WTC11 (cell line): ENCODE results near the gene CARS1. TPM values are rescaled to one million over a fixed set of nuclear protein-coding genes. Genes with fewer than 3 reads are reported as not detected.

Experiments used
- ATAC-seq: fragments of 200-7000 bp; cut with Tn5 transposase; 2 replicates; pipeline ENCODE4 v1.10.0; 2021; ENCODE audit warnings: mild to moderate bottlenecking, moderate library complexity
- CTCF ChIA-PET: fragments of 300-600 bp; sonication (Branson Sonifier 250); formaldehyde crosslinking; loops from one replicate; lab custom pipeline; 2021; ENCODE audit warnings: antibody characterized with exemption; lab: Charles Lee
- POLR2A ChIA-PET: fragments of 350-600 bp; sonication (Branson Sonifier 250); formaldehyde crosslinking; loops from one replicate; lab custom pipeline; 2021; ENCODE audit warnings: antibody characterized with exemption; lab: Charles Lee
- DNase-seq: peaks from one replicate; pipeline ENCODE4 v3.0.0; 2021; ENCODE audit warnings: low spot score
- H3K27ac Mint-ChIP-seq: 2 replicates; pipeline ENCODE4 v1.8.0; 2021; ENCODE audit warnings: mixed read lengths
- H3K27me3 Mint-ChIP-seq: 2 replicates; pipeline ENCODE4 v1.8.0; 2021; ENCODE audit warnings: low read depth, mild to moderate bottlenecking, moderate library complexity, mixed read lengths
- H3K36me3 Mint-ChIP-seq: 2 replicates; pipeline ENCODE4 v1.8.0; 2021; ENCODE audit warnings: mixed read lengths
- H3K4me1 Mint-ChIP-seq: 2 replicates; pipeline ENCODE4 v1.8.0; 2022; ENCODE audit warnings: mixed read lengths
- H3K4me3 Mint-ChIP-seq: 2 replicates; pipeline ENCODE4 v1.8.0; 2021; ENCODE audit warnings: mild to moderate bottlenecking, moderate library complexity, mixed read lengths
- H3K9me3 Mint-ChIP-seq: 2 replicates; pipeline ENCODE4 v1.8.0; 2021; ENCODE audit warnings: mixed read lengths
- ARID4B ChIP-seq: sonication (generic); formaldehyde crosslinking; IDR thresholded peaks from 2 replicates; pipeline ENCODE4 v1.8.0; 2023; ENCODE audit warnings: missing genetic modification reagents, mild to moderate bottlenecking, borderline replicate concordance
- EMX1 ChIP-seq: fragments of 250-450 bp; sonication (Bioruptor Pico); IDR thresholded peaks from 2 replicates; pipeline ENCODE4 v1.8.0; 2021; ENCODE audit warnings: mild to moderate bottlenecking
- ETV6 ChIP-seq: sonication (generic); formaldehyde crosslinking; IDR thresholded peaks from 2 replicates; pipeline ENCODE4 v1.8.1; 2022; ENCODE audit warnings: mild to moderate bottlenecking, missing genetic modification reagents
- FOXK1 ChIP-seq: sonication (generic); formaldehyde crosslinking; IDR thresholded peaks from 2 replicates; pipeline ENCODE4 v1.8.0; 2022; ENCODE audit warnings: mild to moderate bottlenecking, moderate library complexity, missing genetic modification reagents
- JAZF1 ChIP-seq: fragments of 250-450 bp; sonication (Bioruptor Pico); IDR thresholded peaks from 2 replicates; pipeline ENCODE4 v1.9.0; 2021; ENCODE audit warnings: moderate library complexity, mild to moderate bottlenecking, inconsistent platforms
- MXD4 ChIP-seq: fragments of 250-450 bp; sonication (Bioruptor Pico); IDR thresholded peaks from 2 replicates; pipeline ENCODE4 v1.8.0; 2021; ENCODE audit warnings: mild to moderate bottlenecking, moderate library complexity, borderline replicate concordance
- SMAD4 ChIP-seq: sonication (generic); formaldehyde crosslinking; IDR thresholded peaks from 2 replicates; pipeline ENCODE4 v1.8.0; 2022; ENCODE audit warnings: mild to moderate bottlenecking, missing genetic modification reagents
- TCF7 ChIP-seq: sonication (generic); formaldehyde crosslinking; IDR thresholded peaks from 2 replicates; pipeline ENCODE4 v1.8.0; 2022; ENCODE audit warnings: mild to moderate bottlenecking, low read depth, missing genetic modification reagents, moderate library complexity
- TEAD4 ChIP-seq: sonication (generic); formaldehyde crosslinking; IDR thresholded peaks from 2 replicates; pipeline ENCODE4 v1.8.0; 2022; ENCODE audit warnings: mild to moderate bottlenecking, missing genetic modification reagents
- USF2 ChIP-seq: sonication (generic); formaldehyde crosslinking; IDR thresholded peaks from 2 replicates; pipeline ENCODE4 v1.8.1; 2023; ENCODE audit warnings: mild to moderate bottlenecking, missing genetic modification reagents, moderate library complexity
- ZNF263 ChIP-seq: sonication (generic); formaldehyde crosslinking; IDR thresholded peaks from 2 replicates; pipeline ENCODE4 v1.8.1; 2022; ENCODE audit warnings: low read depth, mild to moderate bottlenecking, moderate library complexity, missing genetic modification reagents
- ZNF416 ChIP-seq: fragments of 250-450 bp; sonication (Bioruptor Pico); IDR thresholded peaks from 2 replicates; pipeline ENCODE4 v1.9.0; 2021; ENCODE audit warnings: mild to moderate bottlenecking, inconsistent platforms
- total RNA-seq: library from RNA; stranded (reverse); gene quantifications from 3 replicates; pipeline ENCODE4 v1.2.3, GENCODE V29; 2021
- TF ChIP-seq, protein P1 (sequence below): fragments of 250-450 bp; sonication (Bioruptor Pico); IDR thresholded peaks from 2 replicates; pipeline ENCODE4 v1.9.0; 2021; ENCODE audit warnings: mild to moderate bottlenecking
- TF ChIP-seq, protein P2 (sequence below): sonication (generic); formaldehyde crosslinking; IDR thresholded peaks from 2 replicates; pipeline ENCODE4 v1.8.0; 2022; ENCODE audit warnings: mild to moderate bottlenecking, missing genetic modification reagents
- TF ChIP-seq, protein P3 (sequence below): sonication (generic); formaldehyde crosslinking; IDR thresholded peaks from 2 replicates; pipeline ENCODE4 v1.8.1; 2023; ENCODE audit warnings: mild to moderate bottlenecking, missing genetic modification reagents

The CARS1 gene
- total RNA-seq, 1 experiment from 2014 or later, result 92.0 TPM

- Mint-ChIP-seq H3K4me1 (peaks cover 35% of the 10 kb centered on the region), H3K27me3 (peaks cover 2% of the 10 kb centered on the region; the same call in 1 of the 2 replicates), H3K4me3 (peak overlapping the region; percentile 33), H3K27ac (no peak overlapping the region), H3K9me3 (peaks cover 2% of the 10 kb centered on the region; the same call in 1 of the 2 replicates), H3K36me3 (peaks cover 8% of the 10 kb centered on the region; the same call in 1 of the 2 replicates)
- CTCF ChIA-PET, result interaction anchor here (0.6 to 5.8 kb wide), 5 partner anchors 10 to 165 kb away, joined by 3 to 32 read pairs (median 3); no protein-coding TSS in a partner anchor
- DNase-seq, result peak; percentile 59
- TF ChIP-seq TEAD4 (no peak), ETV6 (CRISPR knock-in tag) (no peak), FOXK1 (CRISPR knock-in tag) (no peak), EMX1 (CRISPR knock-in tag) (no peak), MXD4 (CRISPR knock-in tag) (no peak), ARID4B (CRISPR knock-in tag) (no peak), TCF7 (CRISPR knock-in tag) (no peak), SMAD4 (CRISPR knock-in tag) (no peak)
- TF ChIP-seq, protein P1, sequence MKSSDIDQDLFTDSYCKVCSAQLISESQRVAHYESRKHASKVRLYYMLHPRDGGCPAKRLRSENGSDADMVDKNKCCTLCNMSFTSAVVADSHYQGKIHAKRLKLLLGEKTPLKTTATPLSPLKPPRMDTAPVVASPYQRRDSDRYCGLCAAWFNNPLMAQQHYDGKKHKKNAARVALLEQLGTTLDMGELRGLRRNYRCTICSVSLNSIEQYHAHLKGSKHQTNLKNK (CRISPR knock-in tag), result no peak
- TF ChIP-seq, protein P2, sequence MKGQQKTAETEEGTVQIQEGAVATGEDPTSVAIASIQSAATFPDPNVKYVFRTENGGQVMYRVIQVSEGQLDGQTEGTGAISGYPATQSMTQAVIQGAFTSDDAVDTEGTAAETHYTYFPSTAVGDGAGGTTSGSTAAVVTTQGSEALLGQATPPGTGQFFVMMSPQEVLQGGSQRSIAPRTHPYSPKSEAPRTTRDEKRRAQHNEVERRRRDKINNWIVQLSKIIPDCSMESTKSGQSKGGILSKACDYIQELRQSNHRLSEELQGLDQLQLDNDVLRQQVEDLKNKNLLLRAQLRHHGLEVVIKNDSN (CRISPR knock-in tag), result no peak
- ATAC-seq, result peak; percentile 65
- POLR2A ChIA-PET, result no interaction called here
These were observed 1.8 kb upstream of the CARS1 start for GRCh38 chr11:3058753-3059664.

- H3K27ac Mint-ChIP-seq, result no peak overlapping the region
- POLR2A ChIA-PET, result interaction anchor here (1.0 to 1.4 kb wide), 3 partner anchors 29 to 64 kb away, joined by 4 to 5 read pairs (median 5); partner anchors contain the start of gene NAP1L4
- no peak for ATAC-seq
- no peaks in the 10 kb centered on the region for H3K9me3 Mint-ChIP-seq
- TF ChIP-seq, protein P3, sequence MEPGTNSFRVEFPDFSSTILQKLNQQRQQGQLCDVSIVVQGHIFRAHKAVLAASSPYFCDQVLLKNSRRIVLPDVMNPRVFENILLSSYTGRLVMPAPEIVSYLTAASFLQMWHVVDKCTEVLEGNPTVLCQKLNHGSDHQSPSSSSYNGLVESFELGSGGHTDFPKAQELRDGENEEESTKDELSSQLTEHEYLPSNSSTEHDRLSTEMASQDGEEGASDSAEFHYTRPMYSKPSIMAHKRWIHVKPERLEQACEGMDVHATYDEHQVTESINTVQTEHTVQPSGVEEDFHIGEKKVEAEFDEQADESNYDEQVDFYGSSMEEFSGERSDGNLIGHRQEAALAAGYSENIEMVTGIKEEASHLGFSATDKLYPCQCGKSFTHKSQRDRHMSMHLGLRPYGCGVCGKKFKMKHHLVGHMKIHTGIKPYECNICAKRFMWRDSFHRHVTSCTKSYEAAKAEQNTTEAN (CRISPR knock-in tag), result 0 out of 2 replicates have a peak, but pooled peaks have one; percentile 16
- no peak for TF ChIP-seq JAZF1 (CRISPR knock-in tag)
- no peak for TF ChIP-seq ZNF416 (CRISPR knock-in tag)
- TF ChIP-seq USF2, result no peak
- TF ChIP-seq ZNF263 (CRISPR knock-in tag), result no peak
- TF ChIP-seq, all 79 proteins: peak for 1
- CTCF ChIA-PET, result interaction anchor here (0.7 to 5.8 kb wide), 5 partner anchors 19 to 352 kb away, joined by 3 to 32 read pairs (median 6); no protein-coding TSS in a partner anchor
- peaks cover 36% of the 10 kb centered on the region for H3K4me1 Mint-ChIP-seq
- no peaks in the 10 kb centered on the region for H3K27me3 Mint-ChIP-seq
- H3K36me3 Mint-ChIP-seq, result peaks cover 10% of the 10 kb centered on the region; the same call in 1 of the 2 replicates
- no peak for DNase-seq
- peak overlapping the region; percentile 88 for H3K4me3 Mint-ChIP-seq
These were observed 741 bp downstream of the CARS1 start for GRCh38 chr11:3056296-3057068.
